ENCODE results near the gene IQSEC2.
A peak's percentile ranks its signal among the peaks of the same experiment; 100 is the strongest.

The IQSEC2 gene

DNA sequence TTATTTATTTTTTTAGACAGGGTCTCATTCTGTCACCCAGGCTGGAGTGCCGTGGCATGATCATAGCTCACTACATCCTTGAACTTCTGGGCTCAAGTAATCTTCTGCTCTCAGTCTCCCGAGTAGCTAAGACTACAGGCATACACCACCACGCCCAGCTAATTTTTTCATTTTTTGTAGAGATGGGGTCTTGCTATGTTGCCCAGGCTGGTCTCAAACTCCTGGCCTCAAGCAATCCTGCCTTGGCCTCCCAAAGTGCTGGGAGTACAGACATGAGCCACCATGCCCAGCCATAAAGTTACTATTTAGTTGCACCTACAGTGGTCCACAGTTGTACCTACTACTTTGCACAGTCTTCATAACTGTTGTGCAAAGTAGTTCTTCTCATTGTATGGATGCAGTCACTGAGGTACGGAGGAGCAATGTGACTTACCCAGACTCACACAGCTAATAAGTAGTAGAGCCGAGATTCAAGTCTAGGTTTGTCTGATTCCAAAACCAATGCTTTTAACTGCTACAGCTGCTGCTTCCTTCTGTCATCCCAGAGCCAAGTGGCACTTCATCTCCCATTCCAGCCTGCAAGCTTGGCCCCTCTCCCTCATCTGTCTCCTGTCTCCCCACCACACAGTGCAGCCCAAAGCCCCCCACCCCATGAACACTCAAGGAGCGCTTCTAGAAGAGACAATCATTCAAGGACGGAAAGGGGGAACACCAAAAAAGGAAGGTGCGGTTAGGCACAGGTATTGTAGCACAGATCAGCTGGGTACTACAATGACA is 24.0 kb upstream of the IQSEC2 start:
- DNase-seq (ENCODE audit: low spot score), result no peak

DNA sequence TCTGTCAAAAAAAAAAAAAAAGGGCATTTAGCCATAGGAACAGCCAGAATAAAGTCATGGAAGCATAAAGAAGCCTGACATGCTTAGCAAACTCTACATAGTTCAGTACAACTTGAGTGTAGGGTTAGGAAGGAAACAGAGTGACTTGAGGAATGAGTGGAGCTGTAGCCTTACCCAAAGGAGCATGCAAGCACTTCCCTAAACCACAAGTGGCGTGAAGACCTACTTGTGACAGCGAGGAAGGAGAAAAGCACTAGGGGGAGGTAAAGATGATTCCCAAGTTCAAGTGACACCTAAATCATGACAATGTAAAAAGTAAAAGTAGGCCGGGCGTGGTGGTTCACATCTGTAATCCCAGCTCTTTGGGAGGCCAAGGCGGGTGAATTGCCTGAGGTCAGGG is 21.8 kb upstream of the IQSEC2 start:
- DNase-seq (ENCODE audit: low spot score), result no peak

DNA sequence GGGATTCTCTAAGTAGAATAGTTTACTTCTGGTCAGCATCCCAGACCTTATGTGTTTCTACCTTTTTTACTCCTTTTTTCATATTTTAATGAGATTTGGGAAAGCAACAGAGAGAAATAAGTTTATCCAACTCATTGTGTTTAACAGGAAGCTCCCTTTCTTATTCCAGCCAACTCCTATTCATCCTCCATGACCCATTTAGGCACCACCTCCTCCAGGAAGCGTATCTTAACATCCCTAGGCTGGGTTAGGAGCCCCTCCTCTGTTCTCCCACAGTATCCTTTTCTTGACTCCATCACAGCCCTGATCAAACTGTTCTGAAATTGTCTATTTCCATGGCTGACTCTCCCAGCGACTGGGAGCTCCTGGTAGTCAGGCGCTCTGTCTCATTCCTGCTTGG is 18.8 kb upstream of the IQSEC2 start:
- no peak for DNase-seq (ENCODE audit: low spot score)

DNA sequence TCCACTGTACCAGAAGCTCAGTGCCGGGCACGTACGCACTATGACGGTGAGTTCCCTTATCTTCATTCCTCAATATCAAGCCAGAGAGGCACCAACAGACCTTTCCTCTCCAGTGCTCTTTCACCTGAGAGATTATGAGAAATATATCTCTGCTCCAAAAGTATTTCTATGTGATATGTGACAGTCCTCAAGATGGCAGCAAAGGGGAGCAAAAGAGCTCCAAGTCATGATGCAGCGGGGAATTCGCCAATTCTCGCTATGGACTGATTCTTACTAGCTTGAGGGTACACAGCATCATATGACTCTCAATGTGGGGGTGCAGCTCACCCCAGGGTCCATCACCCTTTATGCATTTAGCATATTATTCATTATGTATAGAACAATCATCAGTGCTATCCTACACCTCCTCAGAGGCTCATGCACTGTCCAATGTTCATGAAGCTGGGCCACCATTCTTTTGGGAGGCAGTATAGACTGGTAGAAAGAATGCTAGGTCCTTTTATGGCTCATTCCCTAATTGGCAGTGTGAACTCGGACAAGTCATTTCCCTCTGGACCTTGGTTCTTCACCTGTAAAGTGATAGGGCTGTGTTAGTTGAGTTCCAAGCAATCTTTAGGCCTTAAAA is 12.8 kb upstream of the IQSEC2 start:
- DNase-seq (ENCODE audit: low spot score), result no peak

DNA sequence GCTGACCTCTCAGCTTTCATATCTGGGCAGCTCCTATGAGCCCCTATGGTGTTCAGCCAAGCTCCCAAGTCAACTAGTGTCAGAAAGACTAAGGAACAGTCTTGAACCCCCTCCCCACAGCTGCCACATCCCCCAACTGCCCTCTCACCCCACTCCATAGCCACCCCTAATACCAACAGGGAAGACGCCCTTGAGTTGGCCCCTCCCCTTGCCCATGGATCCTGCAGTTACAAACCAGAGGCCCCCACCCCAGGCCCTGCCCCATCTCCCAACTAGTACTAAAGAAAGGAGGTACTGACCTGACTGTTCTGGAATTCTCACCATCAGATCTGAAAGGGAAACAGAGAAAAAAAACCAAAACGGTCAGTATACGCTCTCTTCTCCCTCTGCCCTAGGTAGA is 10.2 kb upstream of the IQSEC2 start:
- DNase-seq (ENCODE audit: low spot score), result no peak

DNA sequence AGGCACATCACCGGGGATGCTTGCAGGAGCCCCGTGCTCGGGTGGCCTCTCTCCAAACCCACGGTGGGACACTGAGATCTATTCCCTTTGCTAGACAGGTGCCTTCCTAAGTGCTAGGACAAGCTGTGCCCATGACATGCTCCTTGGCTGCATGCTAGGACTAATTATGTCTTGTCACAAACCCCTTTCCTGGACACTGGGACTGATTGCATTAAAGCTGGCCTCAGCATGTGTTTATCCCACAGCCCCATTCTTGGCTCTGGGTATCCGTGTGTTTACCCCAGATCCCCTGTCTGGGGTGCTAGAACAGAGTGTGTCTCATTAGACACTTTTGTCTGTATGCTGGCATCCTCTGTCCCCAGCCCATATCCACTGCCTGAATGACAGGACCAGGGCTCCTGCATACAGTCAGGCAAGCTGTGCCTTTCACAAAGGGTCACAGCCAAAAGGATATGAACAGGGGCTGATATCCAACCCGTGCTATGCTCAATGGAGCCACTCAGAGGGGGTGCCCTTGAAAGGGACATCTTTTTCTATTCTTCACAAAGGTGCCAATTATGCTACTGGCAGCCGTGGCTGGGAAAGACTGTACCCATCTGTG is 9.2 kb upstream of the IQSEC2 start:
- DNase-seq (ENCODE audit: low spot score), result no peak

DNA sequence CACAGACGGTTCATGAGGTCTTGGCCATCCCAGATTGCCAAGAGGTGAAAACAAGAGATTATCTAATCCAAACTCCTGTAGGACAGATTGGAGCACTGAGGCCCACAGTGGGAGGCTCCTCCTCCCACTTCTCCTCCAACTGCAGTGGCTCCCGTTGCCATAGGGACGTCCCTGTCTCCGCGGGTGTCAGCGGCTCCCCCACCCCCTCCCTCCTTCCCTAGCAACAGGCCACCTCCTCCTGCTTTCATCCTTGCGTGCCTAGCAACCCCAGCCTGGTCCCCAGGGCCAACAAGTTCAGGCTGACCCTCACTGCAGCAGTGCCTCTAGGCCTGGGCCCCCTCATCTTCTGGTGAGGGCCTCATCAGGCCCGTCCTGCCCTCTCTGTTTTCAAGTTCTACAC is 6.8 kb upstream of the IQSEC2 start:
- DNase-seq (ENCODE audit: low spot score), result peak; percentile 30

DNA sequence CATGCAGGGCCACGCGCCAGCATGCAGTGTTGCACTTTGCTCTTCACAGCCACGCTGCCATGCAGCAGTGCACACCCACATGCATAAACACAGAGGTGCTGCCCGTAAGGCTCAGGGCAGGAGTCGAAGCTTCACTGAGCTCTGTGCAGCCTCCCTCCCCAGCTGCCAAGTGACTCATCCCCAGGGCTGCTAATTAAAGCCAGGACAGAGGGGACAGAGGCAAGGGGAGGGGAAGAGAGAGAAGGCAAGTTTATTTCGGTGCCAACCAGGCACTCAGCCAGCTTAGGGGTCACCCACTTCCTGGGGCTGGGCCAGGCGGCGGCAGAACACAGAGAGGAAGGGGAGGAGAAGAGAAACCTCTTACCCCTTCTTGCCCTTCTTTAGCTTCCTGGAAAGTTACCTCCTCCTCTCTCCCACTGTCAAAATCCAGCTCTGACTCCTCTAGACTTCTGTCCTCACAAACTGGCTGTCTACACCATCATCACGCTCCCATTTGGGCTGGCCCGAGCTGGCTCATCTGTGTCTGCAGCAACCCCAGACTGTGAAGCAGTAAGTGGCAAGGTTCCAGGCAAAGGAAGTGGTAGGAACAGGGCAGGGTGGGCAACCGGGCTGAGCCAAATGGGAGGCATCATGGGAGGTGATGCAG is 6.2 kb upstream of the IQSEC2 start:
- DNase-seq (ENCODE audit: low spot score), result peak; percentile 82

DNA sequence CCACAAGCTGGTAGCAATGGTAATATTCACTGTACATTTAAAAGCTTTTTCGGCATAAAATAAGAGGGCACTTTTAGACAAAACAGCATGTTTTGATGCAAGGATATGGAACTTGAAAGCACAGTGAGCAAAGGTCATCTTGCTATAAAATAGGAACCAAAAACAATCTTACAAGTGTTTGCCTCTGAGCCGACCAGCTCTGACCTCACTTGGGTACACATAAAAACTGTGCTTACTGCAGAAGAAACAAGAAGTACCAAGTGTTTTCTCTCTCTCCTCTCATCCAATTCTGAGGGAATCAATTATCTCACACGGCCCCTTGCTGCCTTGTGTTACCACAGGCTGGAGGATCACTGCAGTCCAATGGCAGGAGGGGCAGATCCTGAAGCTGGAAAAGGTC is 4.8 kb upstream of the IQSEC2 start:
- no peak for DNase-seq (ENCODE audit: low spot score)

DNA sequence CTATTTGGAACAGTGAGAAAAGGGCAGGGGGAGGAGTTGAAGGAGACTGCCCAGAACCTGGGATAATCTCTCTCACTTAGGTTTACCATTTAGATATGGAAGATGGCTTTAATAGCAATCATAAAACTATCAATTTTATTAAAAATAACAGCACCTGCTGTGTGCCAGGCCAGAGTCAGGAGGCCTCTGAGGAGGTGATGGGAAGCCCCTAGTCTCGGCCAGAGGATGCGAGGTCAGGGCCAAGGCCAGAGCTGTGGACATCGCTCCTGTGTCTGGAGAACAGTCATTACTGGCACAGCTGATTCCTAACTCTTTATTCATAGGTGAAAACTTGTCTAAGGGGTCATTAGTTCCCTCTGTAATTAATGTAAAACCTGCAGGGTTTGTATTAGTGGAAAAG is 4.2 kb upstream of the IQSEC2 start:
- no peak for DNase-seq (ENCODE audit: low spot score)

DNA sequence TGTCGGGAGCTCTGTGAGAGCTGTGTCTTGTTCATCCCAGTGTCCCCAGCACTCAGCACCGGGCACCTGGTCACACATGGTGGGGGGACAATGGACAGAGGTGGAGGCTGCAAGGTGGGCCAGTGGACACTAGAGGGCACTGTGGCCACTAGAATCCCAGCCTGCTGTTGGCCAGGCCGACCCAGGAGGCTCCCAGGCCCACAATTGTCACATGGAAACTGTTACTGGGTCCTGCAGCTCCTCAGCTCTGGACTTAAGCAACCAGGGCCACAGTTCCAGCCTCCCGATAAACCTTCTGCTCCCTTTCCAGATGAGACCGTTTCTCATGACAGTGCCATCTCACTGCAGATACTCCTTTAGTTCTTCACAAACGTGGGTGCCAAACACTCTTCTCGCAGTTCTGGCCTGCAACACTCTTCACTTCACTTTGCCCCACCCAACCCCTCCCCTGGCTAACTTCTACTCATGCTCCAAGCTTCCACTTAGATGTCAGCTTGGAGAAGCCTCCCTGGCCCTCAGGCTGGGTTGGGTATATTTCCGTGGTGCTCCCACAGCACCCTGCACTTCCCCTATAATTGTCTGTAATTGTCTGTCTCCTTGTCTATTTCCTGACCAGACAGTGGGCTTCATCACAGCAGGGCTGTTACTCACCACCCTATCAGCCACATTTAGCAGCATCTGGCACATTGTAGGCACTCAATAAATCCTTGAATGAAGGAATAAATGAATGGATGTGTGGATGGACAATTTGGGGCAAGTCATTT is 3.5 kb upstream of the IQSEC2 start:
- DNase-seq (ENCODE audit: low spot score), result peak; percentile 66

DNA sequence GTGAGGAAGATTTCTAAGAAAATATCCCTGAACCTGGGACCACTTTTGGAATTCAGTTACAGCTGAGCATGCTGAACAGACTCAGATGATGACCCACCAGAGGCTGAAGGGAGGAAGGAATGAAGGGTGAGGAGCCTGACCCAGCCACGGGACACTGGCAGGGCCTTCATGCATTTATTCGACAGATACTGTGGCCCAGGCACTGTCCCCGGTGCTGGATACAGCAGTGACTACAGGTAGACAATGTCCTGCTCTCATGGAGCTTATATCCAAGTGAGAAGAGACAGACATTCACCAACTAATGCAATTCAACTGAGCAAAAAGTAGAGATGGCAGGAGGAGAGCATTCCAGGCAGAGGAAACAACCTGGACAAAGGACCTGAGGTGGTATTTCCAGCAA is 2.2 kb upstream of the IQSEC2 start:
- DNase-seq (ENCODE audit: low spot score), result no peak

DNA sequence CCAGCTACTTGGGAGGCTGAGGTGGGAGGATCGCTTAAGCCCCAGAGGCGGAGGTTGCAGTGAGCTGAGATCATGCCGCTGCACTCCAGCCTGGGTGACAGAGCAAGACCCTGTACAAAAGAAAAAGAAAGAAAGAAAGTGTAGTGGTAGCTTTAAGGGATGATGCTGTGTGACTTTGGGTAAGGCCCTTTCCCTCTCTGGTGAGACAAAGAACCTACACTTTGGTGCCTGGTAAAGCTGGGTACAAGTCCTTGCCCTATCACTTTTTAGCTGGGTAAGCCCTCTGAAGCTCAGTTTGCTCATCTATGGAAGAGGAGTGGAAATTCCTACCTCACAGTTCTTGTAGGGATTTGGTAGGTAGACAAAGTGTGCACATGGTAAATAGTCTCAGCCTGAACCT is 1.7 kb upstream of the IQSEC2 start:
- no peak for DNase-seq (ENCODE audit: low spot score)

DNA sequence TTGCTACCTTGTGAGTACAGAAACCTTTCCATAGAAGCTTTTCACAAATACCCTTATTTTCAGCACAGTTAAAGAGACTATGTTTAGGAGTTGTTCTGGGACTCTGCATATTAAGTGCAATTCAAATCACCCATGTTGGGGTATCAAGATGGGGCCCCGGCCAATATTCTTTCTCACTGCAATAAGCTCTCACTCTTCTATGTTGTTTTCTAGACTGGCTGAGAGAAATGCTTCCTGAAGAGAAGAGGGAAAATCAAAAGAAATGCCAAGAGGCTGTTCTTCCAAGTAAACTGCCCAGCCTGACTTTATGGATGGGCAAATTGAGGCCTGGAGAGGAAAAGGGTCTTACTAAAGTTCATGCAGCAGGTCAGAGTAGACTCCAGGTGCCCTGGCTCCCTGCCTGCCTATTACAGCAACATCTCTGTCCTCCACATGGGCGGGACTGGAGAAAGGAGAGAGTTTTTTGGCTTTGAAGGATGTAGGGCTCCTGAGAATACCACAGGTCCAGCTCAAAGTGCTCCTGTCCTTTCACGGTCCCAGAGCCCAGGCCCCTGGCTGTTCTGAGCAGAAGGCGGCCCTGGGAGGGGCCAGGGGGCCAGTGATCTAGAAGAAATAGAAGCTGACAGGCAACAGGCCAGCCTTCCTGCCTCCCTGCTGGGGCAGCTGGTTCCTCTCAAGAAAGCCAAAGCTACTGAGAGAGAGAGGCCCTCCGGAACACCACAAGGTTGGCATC is 745 bp upstream of the IQSEC2 start:
- DNase-seq (ENCODE audit: low spot score), result no peak

DNA sequence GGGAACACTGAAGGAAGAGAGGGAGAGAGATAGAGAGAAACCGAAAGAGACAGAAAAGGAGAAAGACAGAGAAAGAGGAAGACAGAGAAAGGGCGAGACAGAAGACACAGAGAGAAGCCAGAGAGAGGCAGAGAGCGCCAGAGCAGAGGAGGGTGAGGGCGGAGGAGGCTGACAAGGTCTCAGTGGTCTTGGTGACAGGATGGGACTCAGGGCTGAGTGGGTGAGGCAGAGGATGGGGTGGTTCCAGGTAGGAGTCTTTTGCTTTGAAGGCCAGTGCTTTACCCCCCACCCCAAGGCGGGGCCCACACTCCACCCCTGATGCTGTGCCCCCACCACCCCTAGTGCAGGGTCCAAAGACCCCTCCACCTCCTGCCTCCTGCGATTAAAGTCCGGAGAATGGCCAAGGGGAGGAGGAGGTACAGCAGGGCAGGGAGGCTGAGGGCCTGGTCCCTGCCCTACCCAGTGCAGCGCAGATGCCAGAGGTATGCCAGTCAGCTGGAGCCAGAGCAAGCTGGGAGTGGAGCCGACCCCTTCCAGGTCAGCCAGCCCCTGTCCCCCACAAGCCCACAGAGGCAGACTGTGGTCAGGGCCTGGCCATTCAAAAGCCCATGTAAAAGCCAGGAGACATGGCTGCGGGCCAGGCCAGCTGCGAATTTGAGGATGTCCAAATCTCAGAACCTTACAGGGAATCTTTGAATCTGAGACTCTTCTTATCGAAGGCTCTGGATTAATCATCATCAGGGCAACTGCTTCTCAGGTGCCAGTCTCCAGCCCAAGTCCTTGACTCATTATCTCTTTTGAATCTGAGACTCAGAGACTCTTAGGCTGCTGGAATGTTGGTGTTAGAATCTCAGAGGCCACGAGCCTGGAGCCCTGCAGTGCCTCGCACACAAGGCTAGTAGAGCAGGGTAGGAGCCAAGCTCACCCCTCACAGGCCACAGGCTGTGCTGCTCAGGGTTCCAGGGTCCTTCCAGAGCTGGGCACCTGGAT is 758 bp downstream of the IQSEC2 start:
- DNase-seq (ENCODE audit: low spot score), result peak; percentile 29

DNA sequence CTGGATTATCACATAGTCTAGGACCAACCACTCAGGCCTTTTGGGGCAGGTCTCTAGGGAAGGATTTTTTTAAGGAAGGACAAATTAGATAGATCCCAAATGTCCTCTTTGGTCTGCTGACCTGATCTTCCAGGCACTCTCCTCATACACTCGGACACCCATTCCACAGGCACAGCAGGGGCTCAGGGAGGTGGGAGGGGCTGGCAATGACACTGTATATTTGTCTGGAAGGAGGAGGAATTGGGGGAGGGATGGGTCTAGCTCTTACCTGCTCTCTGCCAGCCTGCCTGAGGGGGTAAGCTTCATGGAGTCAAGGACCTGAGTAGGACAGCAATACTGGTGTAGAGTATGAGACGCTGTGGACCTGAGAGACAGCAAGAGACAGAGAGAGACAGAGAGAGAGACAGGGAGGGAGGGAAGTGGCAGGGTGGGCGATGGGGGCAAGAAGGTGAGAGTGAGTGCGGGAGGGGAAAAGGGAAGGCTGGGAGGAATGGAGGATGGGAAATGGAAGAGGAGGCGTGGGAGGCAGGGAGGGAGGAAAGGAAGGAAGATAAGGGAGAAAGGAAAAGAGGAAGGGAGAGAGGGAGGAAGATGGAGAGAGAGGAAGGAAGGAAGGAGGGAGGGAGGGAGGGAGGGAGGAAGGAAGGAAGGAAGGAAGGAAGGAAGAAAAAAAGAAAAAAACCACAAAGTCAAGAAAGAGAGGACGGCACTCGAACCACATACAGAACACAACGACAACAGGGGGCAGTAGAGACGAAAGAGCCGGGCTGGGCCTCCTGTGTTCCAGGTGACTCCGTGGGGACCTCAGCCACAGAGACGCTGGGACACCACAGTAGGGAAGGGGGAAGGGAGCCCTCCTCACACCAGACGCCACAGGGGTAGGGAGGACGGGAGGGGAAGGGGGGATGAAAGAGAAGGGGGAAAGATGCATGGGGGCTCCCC is 1.8 kb downstream of the IQSEC2 start:
- DNase-seq (ENCODE audit: low spot score), result no peak

DNA sequence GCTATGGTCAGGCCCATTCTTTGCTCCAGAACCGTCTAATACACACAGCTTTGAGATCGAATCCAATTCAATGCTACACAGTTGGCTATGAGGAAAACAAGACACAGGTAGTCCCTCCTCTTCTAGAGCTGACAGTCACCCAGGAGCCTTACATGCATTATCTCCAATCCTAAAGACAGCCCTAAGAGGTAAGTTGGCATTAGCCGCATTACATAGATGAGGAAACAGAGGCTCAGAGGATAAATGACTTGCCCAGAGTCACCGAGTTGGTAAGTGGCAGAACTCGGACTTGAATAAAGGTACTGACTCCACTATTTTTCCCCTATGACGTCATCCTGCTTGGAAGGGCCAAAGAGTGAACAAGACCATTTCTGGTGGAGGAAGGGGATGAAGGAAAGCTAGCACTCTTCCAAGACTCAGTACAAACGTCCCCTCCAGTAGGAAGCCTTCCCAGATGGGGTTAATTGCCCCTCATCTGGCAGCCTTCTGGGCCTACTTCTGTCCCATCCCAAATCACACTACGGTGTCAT is 8.5 kb downstream of the IQSEC2 start:
- DNase-seq (ENCODE audit: low spot score), result no peak

DNA sequence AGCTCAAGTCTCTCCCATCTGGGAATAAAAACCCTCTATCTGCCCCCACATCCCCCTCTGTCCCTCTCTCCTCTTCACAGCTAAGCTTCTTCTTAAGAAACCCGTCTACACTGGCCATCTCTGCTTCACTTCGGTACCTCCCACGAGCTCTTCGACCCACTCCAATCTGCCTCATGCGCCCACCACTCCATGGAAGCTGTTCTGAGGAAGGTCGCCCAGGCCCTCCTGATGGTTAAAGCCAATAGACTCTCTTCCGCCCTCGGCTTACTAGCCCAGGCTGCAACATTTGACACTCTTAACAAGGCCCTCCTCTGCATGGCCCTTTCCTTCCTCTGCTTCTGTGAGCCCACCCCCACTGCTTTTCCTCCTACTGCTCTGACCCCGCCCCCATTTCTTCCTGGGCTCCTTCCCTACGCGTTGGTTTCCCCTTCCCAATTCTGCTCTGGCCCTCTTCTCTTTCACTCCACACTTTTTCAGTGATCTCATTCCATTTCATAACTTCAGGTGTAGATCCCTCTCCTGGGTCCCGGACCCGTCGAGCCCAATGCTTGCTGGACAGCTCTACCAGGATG is 11.8 kb downstream of the IQSEC2 start:
- DNase-seq (ENCODE audit: low spot score), result no peak

DNA sequence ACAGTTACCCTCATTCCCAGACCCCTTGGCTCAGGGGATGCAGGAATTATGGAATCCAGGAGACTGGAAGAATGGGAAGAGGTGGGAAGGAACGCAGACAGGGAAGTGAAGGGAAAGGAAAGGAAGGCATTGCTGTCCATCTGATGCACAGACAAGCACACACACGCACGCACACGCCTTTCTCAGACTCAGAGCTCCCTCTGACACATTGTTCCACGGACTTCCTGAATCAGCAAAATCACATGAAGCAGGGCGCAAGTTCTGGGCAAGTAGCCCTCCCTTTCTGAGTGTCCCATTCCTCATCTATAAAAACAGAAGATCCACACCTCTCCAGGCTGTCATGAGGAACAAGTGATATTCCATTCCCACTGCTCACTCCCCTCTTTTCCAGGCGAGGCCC is 13.2 kb downstream of the IQSEC2 start:
- peak; percentile 16 for DNase-seq (ENCODE audit: low spot score)
